Central memory CD8-positive, alpha-beta T cell (primary cell): Measurements from ENCODE around the gene MOV10.
"Not testable (repeated sequence)": the region's sequence is repeated elsewhere in the genome, so short reads cannot be mapped to it uniquely, and the experiment has no call there.

Source experiments
- ATAC-seq: fragments of 150-1000 bp; cut with Tn5 transposase; replicated peaks from 2 replicates; pipeline ENCODE4 v1.10.0; 2022; ENCODE audit warnings: mild to moderate bottlenecking, moderate FRiP score, moderate number of reproducible peaks; ENCODE audit not compliant: poor library complexity, severe bottlenecking; ENCODE audit errors: extremely low read depth
- DNase-seq, 2 donors: peaks; one replicate each; pipeline ENCODE4 v3.0.0; 2021; ENCODE audit warnings: low spot score in 2 of 2
- H3K27ac Mint-ChIP-seq: one replicate; pipeline ENCODE4 v1.8.0; 2022; ENCODE audit warnings: low read depth, mild to moderate bottlenecking, moderate library complexity, mixed read lengths
- H3K27me3 Mint-ChIP-seq: one replicate; pipeline ENCODE4 v1.8.0; 2022; ENCODE audit warnings: mixed read lengths
- H3K36me3 Mint-ChIP-seq: one replicate; pipeline ENCODE4 v1.8.0; 2022; ENCODE audit warnings: mild to moderate bottlenecking, moderate library complexity, mixed read lengths; ENCODE audit not compliant: insufficient read depth
- H3K4me1 Mint-ChIP-seq: one replicate; pipeline ENCODE4 v1.8.0; 2022; ENCODE audit warnings: mixed read lengths
- H3K4me3 Mint-ChIP-seq: one replicate; pipeline ENCODE4 v1.8.0; 2022; ENCODE audit warnings: mild to moderate bottlenecking, moderate library complexity, mixed read lengths
- H3K9me3 Mint-ChIP-seq: one replicate; pipeline ENCODE4 v1.8.0; 2022; ENCODE audit warnings: mixed read lengths

MOV10 gene

GRCh38 chr1:112712701-112713128 is 38.3 kb downstream of the MOV10 start:
- H3K27me3 Mint-ChIP-seq, result no peaks in the 10 kb centered on the region
- no peak overlapping the region for H3K27ac Mint-ChIP-seq
- peaks cover 7% of the 10 kb centered on the region for H3K36me3 Mint-ChIP-seq
- H3K4me3 Mint-ChIP-seq, result no peak overlapping the region
- ATAC-seq (no peak), DNase-seq (no peak)
- no peaks in the 10 kb centered on the region for H3K9me3 Mint-ChIP-seq
- peaks cover 21% of the 10 kb centered on the region for H3K4me1 Mint-ChIP-seq

GRCh38 chr1:112713466-112714312 is 39.2 kb downstream of the MOV10 start:
- Mint-ChIP-seq H3K4me1 (peaks cover 24% of the 10 kb centered on the region), H3K27me3 (peaks cover 2% of the 10 kb centered on the region), H3K4me3 (peak overlapping the region; percentile 90), H3K27ac (no peak overlapping the region), H3K9me3 (no peaks in the 10 kb centered on the region), H3K36me3 (peaks cover 7% of the 10 kb centered on the region)
- DNase-seq (no peak), ATAC-seq (no peak)

GRCh38 chr1:112714313-112715263 is 40.1 kb downstream of the MOV10 start:
- peaks cover 7% of the 10 kb centered on the region for H3K36me3 Mint-ChIP-seq
- H3K27me3 Mint-ChIP-seq, result peaks cover 11% of the 10 kb centered on the region
- peaks cover 26% of the 10 kb centered on the region for H3K4me1 Mint-ChIP-seq
- H3K4me3 Mint-ChIP-seq, result peak overlapping the region; percentile 90
- ATAC-seq (no peak), DNase-seq (no peak)
- no peak overlapping the region for H3K27ac Mint-ChIP-seq
- no peaks in the 10 kb centered on the region for H3K9me3 Mint-ChIP-seq

GRCh38 chr1:112715264-112716053 is 41.0 kb downstream of the MOV10 start, which contains the start of gene PPM1J:
Gene PPM1J, minus strand, starts transcription at chr1:112715332. Its CDS starts 31 bp downstream, at chr1:112715301.
- Mint-ChIP-seq H3K27me3 (peaks cover 11% of the 10 kb centered on the region), H3K4me3 (peak within 1 kb of the TSS; percentile 90), H3K36me3 (peaks cover 7% of the 10 kb centered on the region), H3K27ac (peak within 1 kb of the TSS; percentile 90), H3K9me3 (no peaks in the 10 kb centered on the region), H3K4me1 (peaks cover 26% of the 10 kb centered on the region)
- ATAC-seq (peak; percentile 83), DNase-seq (peak; percentile 94 to 95)

- peak overlapping the region; percentile 90 for H3K27ac Mint-ChIP-seq
Measured at GRCh38 chr1:112716133-112716720, 41.8 kb downstream of the MOV10 start.

GRCh38 chr1:112717263-112717873 is 42.9 kb downstream of the MOV10 start:
- DNase-seq (no peak), ATAC-seq (no peak)
- Mint-ChIP-seq H3K27ac (no peak overlapping the region), H3K36me3 (peaks cover 7% of the 10 kb centered on the region), H3K4me1 (peaks cover 26% of the 10 kb centered on the region), H3K4me3 (no peak overlapping the region), H3K27me3 (peaks cover 18% of the 10 kb centered on the region), H3K9me3 (no peaks in the 10 kb centered on the region)

More at GRCh38 chr1:112716133-112716720, 41.8 kb downstream of the MOV10 start:
- peaks cover 11% of the 10 kb centered on the region for H3K27me3 Mint-ChIP-seq
- peaks cover 7% of the 10 kb centered on the region for H3K36me3 Mint-ChIP-seq
- ATAC-seq (peak; percentile 34), DNase-seq (peak; percentile 63 to 65)
- H3K9me3 Mint-ChIP-seq, result no peaks in the 10 kb centered on the region
- H3K4me3 Mint-ChIP-seq, result peak overlapping the region; percentile 90
- peaks cover 26% of the 10 kb centered on the region for H3K4me1 Mint-ChIP-seq

- Mint-ChIP-seq H3K4me1 (peaks cover 26% of the 10 kb centered on the region), H3K4me3 (no peak overlapping the region), H3K36me3 (peaks cover 5% of the 10 kb centered on the region), H3K27ac (no peak overlapping the region), H3K9me3 (no peaks in the 10 kb centered on the region), H3K27me3 (peaks cover 33% of the 10 kb centered on the region)
- peak; percentile 42 to 54 for DNase-seq
- no peak for ATAC-seq
Measured at GRCh38 chr1:112718691-112719418, 44.4 kb downstream of the MOV10 start.

- Mint-ChIP-seq H3K4me3 (no peak overlapping the region), H3K4me1 (peaks cover 23% of the 10 kb centered on the region), H3K27me3 (peaks cover 34% of the 10 kb centered on the region), H3K27ac (no peak overlapping the region), H3K9me3 (no peaks in the 10 kb centered on the region), H3K36me3 (peaks cover 4% of the 10 kb centered on the region)
- DNase-seq (no peak), ATAC-seq (no peak)
Measured at GRCh38 chr1:112719706-112720105, 45.2 kb downstream of the MOV10 start.

GRCh38 chr1:112720800-112721199 is 46.3 kb downstream of the MOV10 start:
- DNase-seq, result no peak
- ATAC-seq, result no peak
- no peak overlapping the region for H3K27ac Mint-ChIP-seq
- H3K9me3 Mint-ChIP-seq, result no peaks in the 10 kb centered on the region
- H3K4me3 Mint-ChIP-seq, result no peak overlapping the region
- H3K36me3 Mint-ChIP-seq, result peaks cover 2% of the 10 kb centered on the region
- H3K4me1 Mint-ChIP-seq, result peaks cover 17% of the 10 kb centered on the region
- H3K27me3 Mint-ChIP-seq, result peaks cover 34% of the 10 kb centered on the region

- not testable (repeated sequence) for ATAC-seq, H3K36me3 Mint-ChIP-seq, H3K4me3 Mint-ChIP-seq, DNase-seq, H3K9me3 Mint-ChIP-seq, H3K27ac Mint-ChIP-seq
- Mint-ChIP-seq H3K27me3 (peaks cover 34% of the 10 kb centered on the region), H3K4me1 (peaks cover 12% of the 10 kb centered on the region)
Measured at GRCh38 chr1:112721294-112721693, 46.8 kb downstream of the MOV10 start.

GRCh38 chr1:112721966-112722524 is 47.6 kb downstream of the MOV10 start:
- Mint-ChIP-seq H3K9me3 (no peaks in the 10 kb centered on the region), H3K27me3 (peaks cover 34% of the 10 kb centered on the region), H3K4me1 (peaks cover 9% of the 10 kb centered on the region), H3K36me3 (no peaks in the 10 kb centered on the region), H3K4me3 (no peak overlapping the region), H3K27ac (no peak overlapping the region)
- DNase-seq (no peak), ATAC-seq (no peak)
